Prostate gland (tissue), 2 donors: Measurements from ENCODE around the gene KDM6A.

Source experiments
- POLR2A ChIP-seq: fragments of 450-650 bp; IDR thresholded peaks from one replicate; pipeline ENCODE4 v1.6.1; 2016; ENCODE audit warnings: antibody characterized with exemption, mild to moderate bottlenecking
- TF ChIP-seq, protein P1 (sequence below), 4 experiments: fragments of 200-600 bp in 2 of 4; fragments of 450-650 bp in 2 of 4; sonication (generic) in 2 of 4; IDR thresholded peaks; 1 replicate in 3 of 4; 2 replicates in 1 of 4; pipeline ENCODE4 v1.5.1; 2016 to 2019; ENCODE audit warnings: antibody characterized with exemption in 4 of 4, mild to moderate bottlenecking in 2 of 4, moderate library complexity in 2 of 4

DNA sequence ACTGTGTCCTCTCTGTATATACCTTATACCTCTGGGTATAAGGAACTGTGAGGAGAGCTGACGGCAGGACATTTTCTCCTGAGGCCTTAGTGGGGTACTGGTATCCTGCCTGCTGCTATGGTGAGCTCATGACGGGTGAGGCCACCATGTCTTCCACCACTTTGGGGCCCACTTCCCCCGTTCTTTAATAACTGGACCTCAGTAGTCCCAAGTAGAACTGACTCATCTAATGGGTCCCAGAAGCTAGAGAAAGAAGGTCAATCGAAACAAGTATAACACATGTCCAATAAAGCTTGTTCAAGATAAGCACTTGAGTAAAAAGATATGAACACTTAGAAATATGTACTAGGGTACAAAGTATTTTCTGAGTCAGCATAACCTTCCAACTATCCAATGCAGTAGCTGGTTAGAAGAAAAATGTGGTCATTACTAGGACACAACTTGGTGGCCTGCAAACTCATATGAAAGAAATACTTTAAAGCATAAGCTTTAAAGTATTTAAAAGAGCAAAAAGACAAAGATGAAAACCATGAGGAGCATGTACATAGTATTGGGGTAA is 256.0 kb downstream of the KDM6A start:
- TF ChIP-seq, protein P1, sequence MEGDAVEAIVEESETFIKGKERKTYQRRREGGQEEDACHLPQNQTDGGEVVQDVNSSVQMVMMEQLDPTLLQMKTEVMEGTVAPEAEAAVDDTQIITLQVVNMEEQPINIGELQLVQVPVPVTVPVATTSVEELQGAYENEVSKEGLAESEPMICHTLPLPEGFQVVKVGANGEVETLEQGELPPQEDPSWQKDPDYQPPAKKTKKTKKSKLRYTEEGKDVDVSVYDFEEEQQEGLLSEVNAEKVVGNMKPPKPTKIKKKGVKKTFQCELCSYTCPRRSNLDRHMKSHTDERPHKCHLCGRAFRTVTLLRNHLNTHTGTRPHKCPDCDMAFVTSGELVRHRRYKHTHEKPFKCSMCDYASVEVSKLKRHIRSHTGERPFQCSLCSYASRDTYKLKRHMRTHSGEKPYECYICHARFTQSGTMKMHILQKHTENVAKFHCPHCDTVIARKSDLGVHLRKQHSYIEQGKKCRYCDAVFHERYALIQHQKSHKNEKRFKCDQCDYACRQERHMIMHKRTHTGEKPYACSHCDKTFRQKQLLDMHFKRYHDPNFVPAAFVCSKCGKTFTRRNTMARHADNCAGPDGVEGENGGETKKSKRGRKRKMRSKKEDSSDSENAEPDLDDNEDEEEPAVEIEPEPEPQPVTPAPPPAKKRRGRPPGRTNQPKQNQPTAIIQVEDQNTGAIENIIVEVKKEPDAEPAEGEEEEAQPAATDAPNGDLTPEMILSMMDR (IDR thresholded peaks at IDR 0.05), result no peak
- TF ChIP-seq POLR2A, result no peak
